DND-41 (cell line): ENCODE data around the gene NME7.

Experiments used
- ATAC-seq: fragments of 200-7000 bp; cut with Tn5 transposase; 3 replicates; pipeline ENCODE4 v1.9.1; 2021; ENCODE audit warnings: low read depth; ENCODE audit not compliant: insufficient read depth
- DNase-seq: peaks from one replicate; pipeline ENCODE4 v3.0.0-alpha.2; 2020
- H2AFZ ChIP-seq: 2 replicates; pipeline ENCODE4 v1.6.0; 2012; ENCODE audit warnings: low read depth, low read length
- H3K27ac ChIP-seq: 2 replicates; pipeline ENCODE4 v1.5.1; 2012; ENCODE audit warnings: low read length, inconsistent platforms
- H3K27me3 ChIP-seq: fragments of 200-600 bp; sonication (generic); 2 replicates; pipeline ENCODE4 v1.6.0; 2012; ENCODE audit warnings: low read length, mild to moderate bottlenecking, inconsistent platforms; ENCODE audit not compliant: insufficient read depth, poor library complexity
- H3K36me3 ChIP-seq: 2 replicates; pipeline ENCODE4 v1.5.1; 2012; ENCODE audit warnings: low read length, inconsistent platforms; ENCODE audit not compliant: insufficient read depth
- H3K4me1 ChIP-seq: 2 replicates; pipeline ENCODE4 v1.5.1; 2012; ENCODE audit warnings: mild to moderate bottlenecking, low read length; ENCODE audit not compliant: insufficient read depth
- H3K4me2 ChIP-seq: 2 replicates; pipeline ENCODE4 v1.6.0; 2012; ENCODE audit warnings: mild to moderate bottlenecking, moderate library complexity, low read length, inconsistent platforms; ENCODE audit not compliant: insufficient read depth
- H3K4me3 ChIP-seq, 2 experiments: fragments of 200-600 bp in 1 of 2; shearing (Covaris generic) in 1 of 2; 2 replicates each; pipeline ENCODE4 v1.5.1; 2012 to 2016; ENCODE audit warnings: inconsistent platforms in 2 of 2, low read length in 2 of 2, mild to moderate bottlenecking in 2 of 2, low read depth in 1 of 2, moderate library complexity in 1 of 2
- H3K79me2 ChIP-seq: 2 replicates; pipeline ENCODE4 v1.6.0; 2012; ENCODE audit warnings: low read length, inconsistent platforms; ENCODE audit not compliant: insufficient read depth
- H3K9ac ChIP-seq: 2 replicates; pipeline ENCODE4 v1.6.0; 2012; ENCODE audit warnings: low read depth, mild to moderate bottlenecking, inconsistent platforms, low read length, moderate library complexity
- H3K9me3 ChIP-seq: 2 replicates; pipeline ENCODE4 v1.5.1; 2012; ENCODE audit warnings: low read length, moderate library complexity, mild to moderate bottlenecking, inconsistent platforms; ENCODE audit not compliant: insufficient read depth, severe bottlenecking
- H4K20me1 ChIP-seq: 2 replicates; pipeline ENCODE4 v1.6.0; 2012; ENCODE audit warnings: low read length; ENCODE audit not compliant: insufficient read depth
- EZH2 ChIP-seq: IDR thresholded peaks from 3 replicates; pipeline ENCODE4 v1.6.1; 2012; ENCODE audit warnings: borderline replicate concordance, low read depth, mild to moderate bottlenecking, moderate library complexity, low read length, inconsistent platforms; ENCODE audit not compliant: severe bottlenecking
- TF ChIP-seq, protein P1 (sequence below): IDR thresholded peaks from 2 replicates; pipeline ENCODE4 v1.5.1; 2012; ENCODE audit warnings: borderline replicate concordance, low read length, moderate library complexity, mild to moderate bottlenecking; ENCODE audit not compliant: poor library complexity, severe bottlenecking; ENCODE audit errors: extremely low read depth

NME7 gene

DNA sequence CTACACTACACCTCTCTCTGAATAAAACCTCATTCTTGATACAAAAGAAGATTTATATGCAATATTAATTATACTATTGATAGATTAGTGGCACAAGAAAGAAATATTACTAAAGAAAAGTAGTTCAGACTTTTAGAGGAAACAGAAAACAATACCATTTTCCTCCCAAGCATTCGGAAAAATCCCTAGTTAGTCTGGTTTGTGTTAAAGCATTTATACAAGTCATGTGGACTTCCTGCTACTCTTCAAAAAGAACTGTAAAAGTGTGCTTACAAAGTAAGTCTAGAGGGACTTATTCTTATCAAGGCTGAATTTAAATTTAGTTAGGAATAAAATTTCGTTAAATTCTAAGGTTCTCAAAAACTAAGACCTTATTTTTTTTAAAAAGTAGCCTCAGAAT is 132.0 kb downstream of the NME7 start:
- Histone ChIP-seq H4K20me1 (no peaks in the 10 kb centered on the region), H3K36me3 (no peaks in the 10 kb centered on the region), H3K9me3 (no peaks in the 10 kb centered on the region), H3K27me3 (no peaks in the 10 kb centered on the region), H3K27ac (no peak overlapping the region), H2AFZ (no peak overlapping the region), H3K79me2 (no peaks in the 10 kb centered on the region), H3K9ac (no peak overlapping the region), H3K4me3 (no peak overlapping the region), H3K4me2 (no peak overlapping the region), H3K4me1 (no peaks in the 10 kb centered on the region)
- no peak for TF ChIP-seq EZH2
- TF ChIP-seq, protein P1, sequence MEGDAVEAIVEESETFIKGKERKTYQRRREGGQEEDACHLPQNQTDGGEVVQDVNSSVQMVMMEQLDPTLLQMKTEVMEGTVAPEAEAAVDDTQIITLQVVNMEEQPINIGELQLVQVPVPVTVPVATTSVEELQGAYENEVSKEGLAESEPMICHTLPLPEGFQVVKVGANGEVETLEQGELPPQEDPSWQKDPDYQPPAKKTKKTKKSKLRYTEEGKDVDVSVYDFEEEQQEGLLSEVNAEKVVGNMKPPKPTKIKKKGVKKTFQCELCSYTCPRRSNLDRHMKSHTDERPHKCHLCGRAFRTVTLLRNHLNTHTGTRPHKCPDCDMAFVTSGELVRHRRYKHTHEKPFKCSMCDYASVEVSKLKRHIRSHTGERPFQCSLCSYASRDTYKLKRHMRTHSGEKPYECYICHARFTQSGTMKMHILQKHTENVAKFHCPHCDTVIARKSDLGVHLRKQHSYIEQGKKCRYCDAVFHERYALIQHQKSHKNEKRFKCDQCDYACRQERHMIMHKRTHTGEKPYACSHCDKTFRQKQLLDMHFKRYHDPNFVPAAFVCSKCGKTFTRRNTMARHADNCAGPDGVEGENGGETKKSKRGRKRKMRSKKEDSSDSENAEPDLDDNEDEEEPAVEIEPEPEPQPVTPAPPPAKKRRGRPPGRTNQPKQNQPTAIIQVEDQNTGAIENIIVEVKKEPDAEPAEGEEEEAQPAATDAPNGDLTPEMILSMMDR: no peak
- ATAC-seq (no peak), DNase-seq (no peak)

DNA sequence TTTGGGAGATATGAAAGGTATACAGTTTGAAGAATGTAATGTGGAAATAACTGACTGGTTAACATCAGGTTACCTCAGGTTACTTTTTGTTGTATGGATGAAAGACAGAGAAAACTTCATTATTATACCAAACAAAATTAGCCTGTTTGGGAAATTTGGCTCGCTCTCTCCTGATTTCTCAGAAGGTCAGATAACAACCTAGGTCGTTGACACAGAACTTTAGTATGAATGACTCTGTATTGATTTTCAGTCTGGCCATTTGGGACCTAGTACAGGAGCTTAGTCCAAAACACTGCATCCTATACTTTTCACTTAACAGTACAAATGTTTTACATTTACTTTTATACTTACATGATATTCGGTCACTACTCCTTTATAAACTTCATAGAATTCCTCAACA is 132.8 kb downstream of the NME7 start:
- no peak overlapping the region for H3K4me2 ChIP-seq
- H2AFZ ChIP-seq: no peak overlapping the region
- H3K27ac ChIP-seq: no peak overlapping the region
- no peaks in the 10 kb centered on the region for H3K36me3 ChIP-seq
- ATAC-seq (no peak), DNase-seq (no peak)
- H3K79me2 ChIP-seq: no peaks in the 10 kb centered on the region
- no peaks in the 10 kb centered on the region for H4K20me1 ChIP-seq
- H3K9me3 ChIP-seq: no peaks in the 10 kb centered on the region
- H3K4me1 ChIP-seq: no peaks in the 10 kb centered on the region
- no peak overlapping the region for H3K4me3 ChIP-seq
- H3K9ac ChIP-seq: no peak overlapping the region
- no peaks in the 10 kb centered on the region for H3K27me3 ChIP-seq
- TF ChIP-seq, protein P1: no peak
- no peak for TF ChIP-seq EZH2

DNA sequence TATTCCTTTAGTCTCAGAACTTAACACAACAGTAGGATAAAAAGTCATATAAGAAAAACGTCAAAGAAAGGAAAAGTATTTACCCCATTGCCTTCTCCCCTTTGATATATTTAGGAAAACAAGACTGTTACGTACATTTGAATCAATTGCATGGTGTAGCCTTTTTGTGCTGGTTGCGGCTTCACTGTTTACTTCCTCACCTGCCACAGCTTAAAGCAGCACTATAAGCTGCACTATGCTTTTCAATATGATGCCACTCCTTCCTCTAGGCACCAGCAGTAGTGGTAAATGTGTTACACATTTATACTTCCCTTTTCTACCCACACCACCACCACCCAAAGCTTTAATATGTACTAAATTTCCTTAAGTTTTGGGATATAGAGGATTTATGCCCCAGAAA is 150.0 kb downstream of the NME7 start:
- Histone ChIP-seq H3K4me2 (no peak overlapping the region), H3K79me2 (no peaks in the 10 kb centered on the region), H3K9me3 (peaks cover 8% of the 10 kb centered on the region), H3K27ac (no peak overlapping the region), H3K4me3 (no peak overlapping the region), H3K9ac (no peak overlapping the region), H2AFZ (no peak overlapping the region), H4K20me1 (no peaks in the 10 kb centered on the region), H3K4me1 (no peaks in the 10 kb centered on the region), H3K36me3 (peaks cover 8% of the 10 kb centered on the region; the same call in 1 of the 2 replicates), H3K27me3 (no peaks in the 10 kb centered on the region)
- no peak for ATAC-seq
- no peak for DNase-seq
- TF ChIP-seq, protein P1: no peak
- TF ChIP-seq EZH2: no peak

DNA sequence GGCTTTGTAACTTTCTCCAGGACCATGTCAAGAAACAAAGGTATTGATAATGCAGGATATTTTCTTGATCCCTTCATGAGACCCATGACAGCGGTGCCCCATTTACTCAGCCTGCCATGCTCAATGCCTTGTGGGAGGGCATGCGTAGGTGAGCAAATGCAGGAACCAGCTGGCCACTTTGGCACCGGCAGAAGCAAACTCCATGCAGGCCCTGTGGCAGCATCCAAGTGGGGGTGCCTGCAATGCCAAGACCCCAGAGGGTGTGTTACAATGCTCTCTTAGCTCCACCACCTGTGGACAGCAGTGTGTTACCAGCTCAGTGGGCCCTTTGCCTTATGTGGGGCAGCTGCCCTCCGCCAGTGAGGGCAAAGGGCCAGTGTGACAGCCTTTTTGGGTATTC is 153.0 kb downstream of the NME7 start:
- Histone ChIP-seq H3K9me3 (peaks cover 8% of the 10 kb centered on the region), H3K4me3 (no peak overlapping the region), H2AFZ (no peak overlapping the region), H3K27ac (no peak overlapping the region), H3K79me2 (no peaks in the 10 kb centered on the region), H3K4me2 (no peak overlapping the region), H3K27me3 (no peaks in the 10 kb centered on the region), H3K9ac (no peak overlapping the region), H3K36me3 (peaks cover 8% of the 10 kb centered on the region; the same call in 1 of the 2 replicates), H4K20me1 (no peaks in the 10 kb centered on the region), H3K4me1 (no peaks in the 10 kb centered on the region)
- no peak for ATAC-seq
- DNase-seq: no peak
- no peak for TF ChIP-seq EZH2
- TF ChIP-seq, protein P1: no peak
